GM18858 (cell line): ENCODE measurements around the gene TBCD.
A peak's percentile ranks its signal among the peaks of the same experiment; 100 is the strongest.

Experiments
- ATAC-seq: cut with Tn5 transposase; IDR thresholded peaks from one replicate; pipeline ENCODE4 v1.9.1; 2021; ENCODE audit not compliant: unreplicated experiment

The TBCD gene

GRCh38 chr17:82849076-82849945 lies 97.4 kb downstream of the TBCD start:
- ATAC-seq, result no peak

GRCh38 chr17:82851381-82851780 lies 99.5 kb downstream of the TBCD start:
- no peak for ATAC-seq

GRCh38 chr17:82854226-82854625 lies 102.4 kb downstream of the TBCD start:
- no peak for ATAC-seq

GRCh38 chr17:82856361-82856760 lies 104.5 kb downstream of the TBCD start:
- no peak for ATAC-seq

GRCh38 chr17:82858376-82859126 lies 106.7 kb downstream of the TBCD start:
- no peak for ATAC-seq

GRCh38 chr17:82859431-82860403 lies 107.9 kb downstream of the TBCD start:
- no peak for ATAC-seq

- ATAC-seq, result no peak
Measured at GRCh38 chr17:82860606-82861392, 108.9 kb downstream of the TBCD start.

GRCh38 chr17:82861393-82861775 lies 109.5 kb downstream of the TBCD start:
- no peak for ATAC-seq

GRCh38 chr17:82862191-82862590 lies 110.3 kb downstream of the TBCD start:
- ATAC-seq, result no peak

- no peak for ATAC-seq
Measured at GRCh38 chr17:82862737-82863382, 111.0 kb downstream of the TBCD start.

GRCh38 chr17:82863383-82863940 lies 111.6 kb downstream of the TBCD start:
- ATAC-seq, result no peak

- peak; percentile 68 for ATAC-seq
Measured at GRCh38 chr17:82863941-82864712, 112.3 kb downstream of the TBCD start.

- ATAC-seq, result no peak
Measured at GRCh38 chr17:82864713-82865248, 112.9 kb downstream of the TBCD start.

- ATAC-seq, result no peak
Measured at GRCh38 chr17:82865274-82865673, 113.4 kb downstream of the TBCD start.

GRCh38 chr17:82865774-82866395 lies 114.0 kb downstream of the TBCD start:
- ATAC-seq, result no peak

GRCh38 chr17:82866590-82867191 lies 114.8 kb downstream of the TBCD start:
- no peak for ATAC-seq

GRCh38 chr17:82867763-82868325 lies 116.0 kb downstream of the TBCD start:
- no peak for ATAC-seq
